Fibroblast of lung (primary cell): Measurements from ENCODE around the gene CYB5A.

ENCODE experiments used
- CTCF ChIP-seq, 2 donors: IDR thresholded peaks in 1 of 2; conservative IDR thresholded peaks in 1 of 2; 1 replicate in 1 of 2; 2 replicates in 1 of 2; pipeline ENCODE4 v1.5.1; 2011 to 2012; ENCODE audit warnings: low read length in 2 of 2, control low read depth in 1 of 2, inconsistent platforms in 1 of 2, low read depth in 1 of 2, mild to moderate bottlenecking in 1 of 2
- EZH2 ChIP-seq: IDR thresholded peaks from 2 replicates; pipeline ENCODE4 v1.5.1; 2012; ENCODE audit warnings: low read length, control low read depth, mild to moderate bottlenecking; ENCODE audit errors: missing control alignments

DNA sequence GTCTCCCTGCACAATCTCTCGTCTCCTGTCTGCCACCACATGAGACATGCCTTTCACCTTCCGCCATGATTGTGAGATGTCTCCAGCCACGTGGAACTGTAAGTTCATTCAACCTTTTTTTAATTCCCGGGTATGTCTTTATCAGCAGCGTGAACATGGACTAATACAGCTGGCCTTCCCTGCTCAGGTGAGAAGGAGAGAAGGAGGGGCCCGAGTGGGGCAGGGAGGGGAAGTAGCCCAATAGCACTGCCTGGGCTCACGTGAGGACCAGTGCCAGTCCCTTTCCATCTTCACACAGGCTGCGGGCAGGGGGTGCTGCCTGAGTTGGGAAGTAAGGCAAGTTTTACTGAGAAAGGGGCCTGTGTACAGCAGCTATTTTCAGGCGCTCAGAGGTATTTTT lies 70.7 kb downstream of the CYB5A start:
- TF ChIP-seq CTCF (conservative IDR thresholded peaks at IDR 0.05 in 1 of 2, IDR thresholded peaks at IDR 0.05 in 1 of 2; ENCODE audit: low read depth in 1 of 2, low read length in 2 of 2) (no peak), EZH2 (no peak)
